Transverse colon (tissue), 4 donors: ENCODE measurements around the gene TEX53.

Source experiments
- CTCF ChIP-seq, 5 experiments: fragments of 200-600 bp in 3 of 5; fragments of 450-650 bp in 2 of 5; sonication (generic) in 3 of 5; IDR thresholded peaks; 1 replicate in 2 of 5; 2 replicates in 3 of 5; pipeline ENCODE4 v1.5.1; 2016 to 2017; ENCODE audit warnings: antibody characterized with exemption in 5 of 5, inconsistent platforms in 3 of 5, mild to moderate bottlenecking in 2 of 5, moderate library complexity in 1 of 5
- POLR2A ChIP-seq: fragments of 450-650 bp; IDR thresholded peaks from one replicate; pipeline ENCODE4 v1.6.1; 2016; ENCODE audit warnings: antibody characterized with exemption, mild to moderate bottlenecking, moderate library complexity
- POLR2AphosphoS5 ChIP-seq, 3 donors: sonication (generic); formaldehyde crosslinking; IDR thresholded peaks; one replicate each; pipeline ENCODE4 v1.6.1; 2016; ENCODE audit warnings: antibody characterized with exemption in 3 of 3

- TF ChIP-seq CTCF (IDR thresholded peaks at IDR 0.05): no peak
- TF ChIP-seq POLR2A: no peak
- no peak for TF ChIP-seq POLR2AphosphoS5 (IDR thresholded peaks at IDR 0.05)
These were observed 40.3 kb upstream of the TEX53 start for GRCh38 chr9:114697951-114698351.
